Kidney epithelial cell (primary cell): ENCODE measurements around the gene DUSP12. TPM values are rescaled to one million over a fixed set of nuclear protein-coding genes. Genes with fewer than 3 reads are reported as not detected.

Source experiments
- DNase-seq: peaks from one replicate; pipeline ENCODE4 v3.0.0-alpha.2; 2010; ENCODE audit warnings: low read depth
- H3K27me3 ChIP-seq: 2 replicates; pipeline ENCODE4 v1.6.0; 2011; ENCODE audit warnings: low read length; ENCODE audit not compliant: control insufficient read depth, insufficient read depth
- H3K36me3 ChIP-seq: 2 replicates; pipeline ENCODE4 v1.5.1; 2011; ENCODE audit warnings: low read length; ENCODE audit not compliant: control insufficient read depth, insufficient read depth
- H3K4me3 ChIP-seq: 2 replicates; pipeline ENCODE4 v1.5.1; 2011; ENCODE audit warnings: low read depth, mild to moderate bottlenecking, control low read depth, low read length
- CTCF ChIP-seq: IDR thresholded peaks from 2 replicates; pipeline ENCODE4 v1.5.1; 2011; ENCODE audit warnings: mild to moderate bottlenecking, moderate library complexity, low read length, control low read depth, inconsistent platforms; ENCODE audit not compliant: insufficient read depth, poor library complexity, severe bottlenecking
- total RNA-seq: library from RNA; depleted of rRNA; stranded (reverse); fragments of >200 nt; gene quantifications from 2 replicates; pipeline ENCODE4 v1.2.3, GENCODE V29; 2015

Gene DUSP12
- total RNA-seq, 1 donor from 2014 or later: 48.0 TPM

- DNase-seq: no peak
- Histone ChIP-seq H3K27me3 (no peaks in the 10 kb centered on the region), H3K36me3 (no peaks in the 10 kb centered on the region), H3K4me3 (no peak overlapping the region)
- no peak for TF ChIP-seq CTCF
Observed at GRCh38 chr1:161707503-161707902, 42.1 kb upstream of the DUSP12 start.

GRCh38 chr1:161709373-161709772 is 40.2 kb upstream of the DUSP12 start:
- H3K36me3 ChIP-seq: no peaks in the 10 kb centered on the region
- no peak for TF ChIP-seq CTCF
- no peak for DNase-seq
- H3K4me3 ChIP-seq: no peak overlapping the region
- no peaks in the 10 kb centered on the region for H3K27me3 ChIP-seq

- H3K4me3 ChIP-seq: no peak overlapping the region
- no peaks in the 10 kb centered on the region for H3K36me3 ChIP-seq
- no peak for TF ChIP-seq CTCF
- H3K27me3 ChIP-seq: no peaks in the 10 kb centered on the region
- no peak for DNase-seq
Observed at GRCh38 chr1:161710560-161710959, 39.0 kb upstream of the DUSP12 start.

GRCh38 chr1:161718559-161719324 is 30.8 kb upstream of the DUSP12 start:
- no peaks in the 10 kb centered on the region for H3K27me3 ChIP-seq
- H3K36me3 ChIP-seq: no peaks in the 10 kb centered on the region
- H3K4me3 ChIP-seq: no peak overlapping the region
- DNase-seq: no peak
- no peak for TF ChIP-seq CTCF

GRCh38 chr1:161719325-161719611 is 30.3 kb upstream of the DUSP12 start:
- Histone ChIP-seq H3K4me3 (no peak overlapping the region), H3K36me3 (no peaks in the 10 kb centered on the region)

More at GRCh38 chr1:161719325-161719611, 30.3 kb upstream of the DUSP12 start:
- no peak for DNase-seq
- TF ChIP-seq CTCF: no peak
- H3K27me3 ChIP-seq: no peaks in the 10 kb centered on the region
